BLaER1 (cell line): Measurements from ENCODE around the gene ALCAM.

ENCODE experiments used
- H3K27ac ChIP-seq: shearing (Covaris generic); formaldehyde crosslinking; 2 replicates; pipeline ENCODE4 v1.8.1; 2022
- H3K27me3 ChIP-seq: shearing (Covaris generic); formaldehyde crosslinking; 2 replicates; pipeline ENCODE4 v1.8.1; 2022
- H3K36me3 ChIP-seq: shearing (Covaris generic); formaldehyde crosslinking; 2 replicates; pipeline ENCODE4 v1.8.1; 2022
- H3K4me1 ChIP-seq: shearing (Covaris generic); formaldehyde crosslinking; 2 replicates; pipeline ENCODE4 v1.8.1; 2022
- H3K4me2 ChIP-seq: shearing (Covaris generic); formaldehyde crosslinking; 2 replicates; pipeline ENCODE4 v1.8.1; 2022
- H3K4me3 ChIP-seq: shearing (Covaris generic); formaldehyde crosslinking; 2 replicates; pipeline ENCODE4 v1.8.1; 2022
- H3K9ac ChIP-seq: shearing (Covaris generic); formaldehyde crosslinking; 2 replicates; pipeline ENCODE4 v1.8.1; 2022
- H3K9me3 ChIP-seq: shearing (Covaris generic); formaldehyde crosslinking; 2 replicates; pipeline ENCODE4 v1.8.1; 2022
- H4K20me1 ChIP-seq: shearing (Covaris generic); formaldehyde crosslinking; 2 replicates; pipeline ENCODE4 v1.8.1; 2022
- Cebpa-rat ChIP-seq: shearing (Covaris generic); IDR thresholded peaks from 2 replicates; pipeline ENCODE4 v1.8.1; 2022

The ALCAM gene

DNA sequence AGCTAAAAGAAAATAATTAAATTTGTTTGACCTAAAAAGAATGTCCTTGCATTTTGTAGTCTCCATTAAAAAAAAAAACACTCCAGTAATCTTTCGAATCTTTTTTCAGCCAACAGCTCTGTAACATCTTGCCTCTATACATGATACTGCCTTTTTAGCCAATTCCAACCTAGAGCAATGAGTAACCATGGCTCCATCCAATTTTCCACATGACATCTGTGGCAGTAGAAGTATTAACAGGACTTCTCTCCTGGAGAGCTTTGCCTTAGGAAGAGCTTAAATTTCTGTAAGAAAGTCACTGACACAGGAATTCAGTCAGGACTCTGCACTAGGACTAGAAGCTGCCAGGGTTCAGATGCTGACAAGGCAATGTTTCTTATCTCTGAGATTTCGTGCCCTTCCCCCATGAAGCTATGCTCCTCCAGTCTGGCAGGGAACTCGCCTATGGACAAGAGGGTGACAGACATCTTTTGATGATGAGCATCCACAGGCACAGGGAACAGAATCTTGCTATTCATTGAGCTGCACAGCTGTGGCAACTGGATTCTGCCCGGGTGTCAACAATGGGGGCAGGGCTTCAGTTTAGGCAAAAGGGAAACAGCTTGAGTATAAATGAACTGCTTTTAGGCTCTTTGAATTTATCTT, 81.8 kb downstream of the ALCAM start:
- H4K20me1 ChIP-seq = no peaks in the 10 kb centered on the region
- TF ChIP-seq Cebpa-rat = no peak
- H3K9me3 ChIP-seq = peaks cover 3% of the 10 kb centered on the region; the same call in 1 of the 2 replicates
- no peaks in the 10 kb centered on the region for H3K27me3 ChIP-seq
- H3K27ac ChIP-seq = no peak overlapping the region
- no peaks in the 10 kb centered on the region for H3K36me3 ChIP-seq
- H3K9ac ChIP-seq = no peak overlapping the region
- no peaks in the 10 kb centered on the region for H3K4me1 ChIP-seq
- H3K4me3 ChIP-seq = no peak overlapping the region
- H3K4me2 ChIP-seq = no peak overlapping the region

GRCh38 chr3:105449414-105449813, 82.7 kb downstream of the ALCAM start:
- Histone ChIP-seq H3K27ac (no peak overlapping the region), H3K9ac (no peak overlapping the region), H3K9me3 (peaks cover 3% of the 10 kb centered on the region; the same call in 1 of the 2 replicates), H3K4me2 (no peak overlapping the region), H3K4me3 (no peak overlapping the region), H3K36me3 (no peaks in the 10 kb centered on the region), H3K4me1 (no peaks in the 10 kb centered on the region), H4K20me1 (no peaks in the 10 kb centered on the region), H3K27me3 (no peaks in the 10 kb centered on the region)
- TF ChIP-seq Cebpa-rat = no peak

GRCh38 chr3:105456017-105456416, 89.3 kb downstream of the ALCAM start:
- no peak for TF ChIP-seq Cebpa-rat
- Histone ChIP-seq H4K20me1 (no peaks in the 10 kb centered on the region), H3K9me3 (peaks cover 3% of the 10 kb centered on the region; the same call in 1 of the 2 replicates), H3K4me1 (no peaks in the 10 kb centered on the region), H3K9ac (no peak overlapping the region), H3K4me3 (no peak overlapping the region), H3K4me2 (no peak overlapping the region), H3K36me3 (no peaks in the 10 kb centered on the region), H3K27me3 (no peaks in the 10 kb centered on the region), H3K27ac (no peak overlapping the region)

DNA sequence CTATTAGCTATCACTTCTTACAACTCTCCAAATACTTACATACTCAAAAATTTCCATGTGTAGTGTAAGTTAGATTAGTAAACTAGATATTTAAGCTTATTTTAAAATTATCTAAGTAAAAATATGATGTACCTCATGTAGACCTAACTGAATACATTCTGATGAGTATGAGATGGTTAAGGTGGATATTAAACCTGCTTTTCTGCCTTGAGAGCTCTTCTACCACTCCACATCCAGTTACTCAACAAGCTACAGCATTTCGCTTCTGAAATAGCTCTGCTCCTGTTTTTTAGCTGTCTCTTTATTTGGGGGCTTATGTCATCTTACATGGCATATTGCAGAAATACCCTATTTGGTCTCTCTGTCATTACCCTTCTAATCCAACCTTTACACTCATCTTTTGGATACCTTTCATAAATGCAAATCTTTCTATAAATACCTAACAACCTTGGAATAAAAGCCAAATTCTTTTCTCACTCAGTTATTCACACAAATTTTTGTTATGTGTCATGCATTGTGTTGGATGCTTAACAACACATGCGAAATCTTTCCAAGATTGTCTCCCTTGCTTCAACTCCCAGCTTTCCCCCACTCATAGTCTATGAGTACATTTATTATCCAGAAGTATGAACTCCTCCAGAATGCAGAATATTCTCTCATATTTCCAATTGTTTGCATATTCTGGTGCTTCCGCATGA, 92.0 kb downstream of the ALCAM start:
- no peaks in the 10 kb centered on the region for H4K20me1 ChIP-seq
- no peaks in the 10 kb centered on the region for H3K36me3 ChIP-seq
- no peak overlapping the region for H3K9ac ChIP-seq
- no peaks in the 10 kb centered on the region for H3K27me3 ChIP-seq
- H3K4me1 ChIP-seq = no peaks in the 10 kb centered on the region
- no peak overlapping the region for H3K4me2 ChIP-seq
- no peak overlapping the region for H3K4me3 ChIP-seq
- H3K9me3 ChIP-seq = no peaks in the 10 kb centered on the region
- no peak for TF ChIP-seq Cebpa-rat
- no peak overlapping the region for H3K27ac ChIP-seq

- no peaks in the 10 kb centered on the region for H4K20me1 ChIP-seq
- no peaks in the 10 kb centered on the region for H3K4me1 ChIP-seq
- TF ChIP-seq Cebpa-rat = no peak
- no peak overlapping the region for H3K27ac ChIP-seq
- H3K9ac ChIP-seq = no peak overlapping the region
- H3K4me2 ChIP-seq = no peak overlapping the region
- H3K9me3 ChIP-seq = no peaks in the 10 kb centered on the region
- H3K4me3 ChIP-seq = no peak overlapping the region
- H3K27me3 ChIP-seq = no peaks in the 10 kb centered on the region
- no peaks in the 10 kb centered on the region for H3K36me3 ChIP-seq
These were observed 93.0 kb downstream of the ALCAM start for GRCh38 chr3:105459566-105460290.

DNA sequence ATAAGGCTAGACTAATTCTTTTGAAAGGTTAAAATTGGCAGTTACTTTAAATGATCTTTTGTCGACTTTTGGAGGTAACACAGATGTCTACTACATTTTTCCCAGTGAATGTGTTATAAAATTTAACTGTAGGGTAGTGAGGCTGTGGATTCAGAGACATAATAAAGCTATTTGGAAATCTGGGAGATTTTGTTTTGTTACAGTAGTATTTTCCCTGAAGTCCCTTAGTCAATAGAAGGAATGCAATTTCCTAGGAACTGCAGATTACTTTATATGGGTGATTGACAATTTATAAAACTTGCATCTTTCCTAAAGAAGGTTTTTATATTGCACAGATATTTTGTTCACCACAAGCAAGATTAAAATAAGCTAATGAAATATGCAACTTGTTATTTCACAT, 96.9 kb downstream of the ALCAM start:
- no peak overlapping the region for H3K27ac ChIP-seq
- H4K20me1 ChIP-seq = no peaks in the 10 kb centered on the region
- H3K4me2 ChIP-seq = no peak overlapping the region
- H3K9me3 ChIP-seq = no peaks in the 10 kb centered on the region
- H3K36me3 ChIP-seq = no peaks in the 10 kb centered on the region
- no peaks in the 10 kb centered on the region for H3K4me1 ChIP-seq
- H3K27me3 ChIP-seq = no peaks in the 10 kb centered on the region
- H3K4me3 ChIP-seq = no peak overlapping the region
- no peak for TF ChIP-seq Cebpa-rat
- H3K9ac ChIP-seq = no peak overlapping the region

- H3K9ac ChIP-seq = no peak overlapping the region
- no peaks in the 10 kb centered on the region for H3K27me3 ChIP-seq
- no peaks in the 10 kb centered on the region for H3K36me3 ChIP-seq
- H3K9me3 ChIP-seq = no peaks in the 10 kb centered on the region
- no peak for TF ChIP-seq Cebpa-rat
- no peak overlapping the region for H3K4me3 ChIP-seq
- no peaks in the 10 kb centered on the region for H3K4me1 ChIP-seq
- no peak overlapping the region for H3K27ac ChIP-seq
- H3K4me2 ChIP-seq = no peak overlapping the region
- no peaks in the 10 kb centered on the region for H4K20me1 ChIP-seq
These were observed 98.6 kb downstream of the ALCAM start for GRCh38 chr3:105465251-105465853.

GRCh38 chr3:105466072-105466471, 99.4 kb downstream of the ALCAM start:
- no peaks in the 10 kb centered on the region for H4K20me1 ChIP-seq
- no peak overlapping the region for H3K27ac ChIP-seq
- no peaks in the 10 kb centered on the region for H3K9me3 ChIP-seq
- H3K4me1 ChIP-seq = no peaks in the 10 kb centered on the region
- TF ChIP-seq Cebpa-rat = no peak
- no peaks in the 10 kb centered on the region for H3K27me3 ChIP-seq
- H3K9ac ChIP-seq = no peak overlapping the region
- no peaks in the 10 kb centered on the region for H3K36me3 ChIP-seq
- no peak overlapping the region for H3K4me2 ChIP-seq
- no peak overlapping the region for H3K4me3 ChIP-seq

GRCh38 chr3:105466495-105467404, 100.0 kb downstream of the ALCAM start:
- H3K4me3 ChIP-seq = no peak overlapping the region

More at GRCh38 chr3:105466495-105467404, 100.0 kb downstream of the ALCAM start:
- no peaks in the 10 kb centered on the region for H4K20me1 ChIP-seq
- H3K9ac ChIP-seq = no peak overlapping the region
- no peak for TF ChIP-seq Cebpa-rat
- H3K4me2 ChIP-seq = no peak overlapping the region
- H3K9me3 ChIP-seq = no peaks in the 10 kb centered on the region
- H3K4me1 ChIP-seq = no peaks in the 10 kb centered on the region
- H3K27me3 ChIP-seq = no peaks in the 10 kb centered on the region
- no peaks in the 10 kb centered on the region for H3K36me3 ChIP-seq
- no peak overlapping the region for H3K27ac ChIP-seq
